Measurements from ENCODE around the gene PORCN. TPM values are rescaled to one million over a fixed set of nuclear protein-coding genes. Genes with fewer than 3 reads are reported as not detected.

Gene PORCN
- total and polyA plus RNA-seq, 2 donors (not counting 3 experiments of a cell fraction or from before 2014, with no cell fraction given) = 7.6 to 21.0 TPM

DNA sequence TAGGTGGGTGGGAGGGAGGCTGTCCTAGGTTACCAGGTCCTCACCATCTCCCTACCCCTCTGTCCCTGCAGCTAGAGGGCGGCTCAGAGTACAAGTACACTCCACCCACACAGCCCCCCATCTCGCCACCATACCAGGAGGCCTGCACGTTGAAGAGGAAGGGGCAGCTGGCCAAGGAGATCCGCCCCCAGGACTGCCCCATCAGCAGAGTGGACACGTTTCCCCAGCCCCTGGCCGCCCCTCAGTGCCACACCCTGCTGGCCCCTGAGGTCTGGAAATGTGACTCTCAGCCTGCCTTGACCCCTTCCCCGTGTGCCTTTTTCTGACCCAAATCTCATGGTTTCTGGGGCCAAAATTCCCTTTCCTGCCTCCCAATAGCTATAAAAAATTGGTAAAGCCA lies 26.3 kb upstream of the PORCN start:
- Histone ChIP-seq H3K36me3 (ENCODE audit: control insufficient read depth in 2 of 2, extremely low read depth in 1 of 2, insufficient read depth in 2 of 2, low read length in 2 of 2) (peaks cover 0 to 9% of the 10 kb centered on the region in 2 experiments), H3K79me2 (ENCODE audit: control insufficient read depth, insufficient read depth, low read length) (peaks cover 16% of the 10 kb centered on the region), H3K27ac (ENCODE audit: insufficient read depth, low read depth, low read length) (no peak overlapping the region), H3K4me2 (ENCODE audit: insufficient read depth, low read length) (no peak overlapping the region), H2AFZ (ENCODE audit: low read depth, low read length) (no peak overlapping the region), H3K4me3 (replicated peaks in 1 of 3; ENCODE audit: insufficient read depth in 1 of 3, low read depth in 1 of 3, low read length in 3 of 3) (no peak overlapping the region), H3K9ac (replicated peaks; ENCODE audit: extremely low read depth, insufficient read depth, low read length) (no peak overlapping the region), H3K9me1 (replicated peaks; ENCODE audit: control insufficient read depth, extremely low read depth, insufficient read depth, low read length) (no peaks in the 10 kb centered on the region), H3K4me1 (ENCODE audit: control insufficient read depth, extremely low read depth, insufficient read depth, low read length) (no peaks in the 10 kb centered on the region), H3K9me3 (replicated peaks; ENCODE audit: control insufficient read depth, insufficient read depth, low read length) (no peaks in the 10 kb centered on the region), H4K20me1 (replicated peaks; ENCODE audit: control insufficient read depth, extremely low read depth, insufficient read depth, low read length) (no peaks in the 10 kb centered on the region), H3K27me3 (ENCODE audit: control insufficient read depth in 2 of 2, insufficient read depth in 2 of 2, low read length in 2 of 2) (no peaks in the 10 kb centered on the region)
- POLR2A ChIA-PET = no interaction called here
- no TSS peak for BruUV-seq (replicated peaks)
- TF ChIP-seq, protein P1, sequence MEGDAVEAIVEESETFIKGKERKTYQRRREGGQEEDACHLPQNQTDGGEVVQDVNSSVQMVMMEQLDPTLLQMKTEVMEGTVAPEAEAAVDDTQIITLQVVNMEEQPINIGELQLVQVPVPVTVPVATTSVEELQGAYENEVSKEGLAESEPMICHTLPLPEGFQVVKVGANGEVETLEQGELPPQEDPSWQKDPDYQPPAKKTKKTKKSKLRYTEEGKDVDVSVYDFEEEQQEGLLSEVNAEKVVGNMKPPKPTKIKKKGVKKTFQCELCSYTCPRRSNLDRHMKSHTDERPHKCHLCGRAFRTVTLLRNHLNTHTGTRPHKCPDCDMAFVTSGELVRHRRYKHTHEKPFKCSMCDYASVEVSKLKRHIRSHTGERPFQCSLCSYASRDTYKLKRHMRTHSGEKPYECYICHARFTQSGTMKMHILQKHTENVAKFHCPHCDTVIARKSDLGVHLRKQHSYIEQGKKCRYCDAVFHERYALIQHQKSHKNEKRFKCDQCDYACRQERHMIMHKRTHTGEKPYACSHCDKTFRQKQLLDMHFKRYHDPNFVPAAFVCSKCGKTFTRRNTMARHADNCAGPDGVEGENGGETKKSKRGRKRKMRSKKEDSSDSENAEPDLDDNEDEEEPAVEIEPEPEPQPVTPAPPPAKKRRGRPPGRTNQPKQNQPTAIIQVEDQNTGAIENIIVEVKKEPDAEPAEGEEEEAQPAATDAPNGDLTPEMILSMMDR (IDR thresholded peaks at IDR 0.05; ENCODE audit: extremely low read depth in 1 of 2, insufficient read depth in 1 of 2, low read depth in 1 of 2, low read length in 2 of 2) = no peak
- no peak for TF ChIP-seq POLR2AphosphoS5 (IDR thresholded peaks at IDR 0.05; ENCODE audit: insufficient read depth, low read depth, low read length)
- TF ChIP-seq MAX (IDR thresholded peaks at IDR 0.05; ENCODE audit: insufficient read depth, insufficient read length) = no peak
- TF ChIP-seq GATA2 (IDR thresholded peaks at IDR 0.05; ENCODE audit: insufficient read depth, insufficient read length, low read depth, low read length) = no peak
- TF ChIP-seq JUN (IDR thresholded peaks at IDR 0.05; ENCODE audit: borderline replicate concordance, insufficient read depth, insufficient read length, low read depth) = no peak
- TF ChIP-seq EZH2 (IDR thresholded peaks at IDR 0.05; ENCODE audit: borderline replicate concordance, low read depth, low read length, severe bottlenecking) = no peak
- TF ChIP-seq MYC (IDR thresholded peaks at IDR 0.05; ENCODE audit: low read depth, low read length) = no peak
- TF ChIP-seq POLR2A (IDR thresholded peaks at IDR 0.05; ENCODE audit: low read depth, low read length) = no peak
- TF ChIP-seq FOS (IDR thresholded peaks at IDR 0.05; ENCODE audit: borderline replicate concordance, insufficient read depth, low read length) = no peak
- no peak for FAIRE-seq
- dilution Hi-C loops (cut with MboI; ENCODE audit: extremely low pct_ligation_motif_present, low sequenced_read_pairs) = no loop called here
- intact Hi-C loops (cut with micrococcal nuclease) = no loop called here
- CTCF ChIA-PET = no interaction called here
- DNase-seq (ENCODE audit: low read depth, low spot score) = no peak
